ENCODE measurements around the gene TFF1. TPM values are rescaled to one million over a fixed set of nuclear protein-coding genes. Genes with fewer than 3 reads are reported as not detected.

Gene TFF1
- polyA plus RNA-seq, 1 donor from 2014 or later: not detected

DNA sequence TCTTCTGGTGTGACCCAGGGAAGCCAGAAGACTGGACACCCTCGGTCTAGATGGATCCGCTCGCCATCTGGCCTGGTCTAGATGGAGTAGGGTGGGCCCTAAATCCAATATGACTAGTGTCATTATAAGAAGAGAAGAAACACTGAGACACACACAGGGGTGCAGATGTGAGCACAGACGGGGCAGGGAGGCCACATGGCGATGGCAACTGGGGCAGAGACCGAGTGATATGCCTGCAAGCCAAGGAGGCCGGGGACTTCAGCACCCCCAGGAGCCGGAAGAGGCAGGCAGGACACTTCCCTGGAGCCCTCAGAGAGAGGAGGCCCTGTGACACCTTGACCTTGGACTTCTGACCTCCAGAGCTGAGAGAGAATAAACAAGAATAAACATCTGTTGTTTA lies 45.5 kb downstream of the TFF1 start:
- no peaks in the 10 kb centered on the region for H3K9me3 Mint-ChIP-seq
- H3K36me3 Mint-ChIP-seq: no peaks in the 10 kb centered on the region
- H3K4me1 Mint-ChIP-seq: peaks cover 7 to 11% (median 10%) of the 10 kb centered on the region in 3 donors
- H3K4me3 Mint-ChIP-seq: no peak overlapping the region
- peaks cover 10% of the 10 kb centered on the region for H3K27me3 Mint-ChIP-seq
- no peak overlapping the region for H3K27ac Mint-ChIP-seq

- Mint-ChIP-seq H3K27me3 (peaks cover 10% of the 10 kb centered on the region), H3K36me3 (no peaks in the 10 kb centered on the region), H3K4me3 (no peak overlapping the region), H3K4me1 (peaks cover 7 to 11% (median 10%) of the 10 kb centered on the region in 3 donors), H3K27ac (no peak overlapping the region), H3K9me3 (no peaks in the 10 kb centered on the region)
Measured at GRCh38 chr21:42319851-42320572, 46.3 kb downstream of the TFF1 start.

DNA sequence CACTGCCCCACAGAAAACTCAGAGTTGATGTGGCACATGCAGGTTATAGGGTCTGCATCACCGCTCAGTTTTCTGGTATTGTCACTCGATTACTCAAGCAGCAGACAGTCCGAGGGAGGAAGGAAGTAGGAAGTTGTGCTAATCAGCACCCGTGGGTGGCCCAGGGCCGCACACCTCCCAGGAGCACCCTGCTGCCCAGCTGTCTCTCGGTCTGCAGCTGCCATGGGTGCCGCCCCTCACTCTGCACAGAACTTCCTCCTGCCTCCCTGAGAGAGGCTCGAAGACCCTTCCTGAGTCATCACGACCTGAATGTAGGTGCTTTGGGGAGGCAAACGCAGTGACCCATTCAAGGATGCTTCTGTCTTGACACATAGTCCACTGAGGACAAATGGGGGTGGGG lies 47.0 kb downstream of the TFF1 start:
- peaks cover 8% of the 10 kb centered on the region for H3K27me3 Mint-ChIP-seq
- H3K4me1 Mint-ChIP-seq: peaks cover 7 to 11% (median 10%) of the 10 kb centered on the region in 3 donors
- peak overlapping the region in 2 of 4 donors; percentile 22 to 63 for H3K4me3 Mint-ChIP-seq
- H3K36me3 Mint-ChIP-seq: no peaks in the 10 kb centered on the region
- H3K9me3 Mint-ChIP-seq: no peaks in the 10 kb centered on the region
- no peak overlapping the region for H3K27ac Mint-ChIP-seq

DNA sequence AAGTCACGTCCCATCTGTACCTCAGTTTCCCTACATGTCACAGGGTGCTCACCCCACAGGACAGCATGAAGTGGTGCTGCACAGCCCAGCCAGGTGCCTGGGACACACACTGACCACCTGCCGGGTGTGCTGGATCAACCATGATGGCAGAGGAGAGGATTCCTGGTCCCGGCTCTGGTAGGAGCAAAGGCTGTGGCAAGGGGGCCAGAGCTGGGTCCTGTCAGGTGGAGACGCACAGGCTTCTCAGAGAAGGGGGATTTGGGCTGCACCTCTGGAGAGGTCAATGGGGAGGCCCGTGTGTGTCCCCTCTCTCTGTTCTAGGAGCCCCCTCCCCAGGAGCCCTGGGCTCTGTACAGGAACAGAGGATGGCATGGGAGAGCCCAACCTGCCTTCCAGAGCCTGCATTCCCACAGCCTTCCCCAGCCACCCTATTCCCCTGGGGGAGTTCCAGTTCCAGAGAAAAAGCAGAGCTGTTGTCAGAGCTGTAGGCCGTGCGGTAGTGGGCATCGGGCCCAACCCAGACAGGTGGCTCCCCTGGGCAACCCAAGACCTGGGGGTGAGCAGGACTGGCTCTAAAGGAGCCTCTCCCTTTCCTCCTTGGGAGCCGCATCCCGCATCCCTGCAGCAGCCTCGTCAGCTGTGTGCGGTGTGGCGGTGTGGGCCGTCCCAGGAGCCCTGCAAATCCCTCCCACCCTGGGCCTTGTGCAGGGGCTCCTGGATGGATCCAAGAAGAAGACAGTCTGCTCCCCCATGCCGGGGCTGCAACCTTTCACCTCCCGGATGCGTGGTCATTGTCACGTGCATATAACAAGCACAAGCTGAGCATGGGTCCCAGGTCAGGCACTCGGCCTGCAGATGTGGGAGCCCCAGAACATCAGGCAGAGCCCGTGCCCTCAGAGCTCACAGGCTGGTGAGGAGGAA lies 48.2 kb downstream of the TFF1 start:
- H3K4me1 Mint-ChIP-seq: peaks cover 7 to 10% (median 8%) of the 10 kb centered on the region in 3 donors
- H3K36me3 Mint-ChIP-seq: no peaks in the 10 kb centered on the region
- H3K27me3 Mint-ChIP-seq: peaks cover under 1% of the 10 kb centered on the region
- no peaks in the 10 kb centered on the region for H3K9me3 Mint-ChIP-seq
- no peak overlapping the region for H3K27ac Mint-ChIP-seq
- H3K4me3 Mint-ChIP-seq: peak overlapping the region in 1 of 4 donors; percentile 65

DNA sequence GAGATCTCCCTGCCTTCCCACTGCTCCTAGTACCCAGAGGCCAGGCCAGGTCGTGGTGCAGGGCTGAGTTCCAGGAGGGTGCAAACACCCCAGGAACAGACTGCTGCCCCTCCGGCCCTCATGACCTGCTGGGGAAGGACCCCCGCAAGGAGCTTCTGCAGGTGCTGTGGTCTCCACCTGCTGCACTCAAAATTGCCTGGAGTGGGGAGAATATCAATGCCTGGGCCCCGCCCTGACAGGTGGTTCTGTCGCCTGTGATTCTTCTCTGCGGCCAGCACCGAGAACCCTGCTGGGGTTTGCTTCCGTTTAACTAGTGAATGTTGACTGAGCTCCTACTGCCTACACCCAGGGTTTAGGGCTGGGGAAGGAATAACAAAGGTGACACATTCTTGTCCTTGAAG lies 49.0 kb downstream of the TFF1 start:
- no peaks in the 10 kb centered on the region for H3K9me3 Mint-ChIP-seq
- H3K27ac Mint-ChIP-seq: no peak overlapping the region
- H3K36me3 Mint-ChIP-seq: no peaks in the 10 kb centered on the region
- peak overlapping the region in 1 of 4 donors; percentile 65 for H3K4me3 Mint-ChIP-seq
- no peaks in the 10 kb centered on the region for H3K27me3 Mint-ChIP-seq
- H3K4me1 Mint-ChIP-seq: peaks cover 7 to 10% (median 8%) of the 10 kb centered on the region in 3 donors

DNA sequence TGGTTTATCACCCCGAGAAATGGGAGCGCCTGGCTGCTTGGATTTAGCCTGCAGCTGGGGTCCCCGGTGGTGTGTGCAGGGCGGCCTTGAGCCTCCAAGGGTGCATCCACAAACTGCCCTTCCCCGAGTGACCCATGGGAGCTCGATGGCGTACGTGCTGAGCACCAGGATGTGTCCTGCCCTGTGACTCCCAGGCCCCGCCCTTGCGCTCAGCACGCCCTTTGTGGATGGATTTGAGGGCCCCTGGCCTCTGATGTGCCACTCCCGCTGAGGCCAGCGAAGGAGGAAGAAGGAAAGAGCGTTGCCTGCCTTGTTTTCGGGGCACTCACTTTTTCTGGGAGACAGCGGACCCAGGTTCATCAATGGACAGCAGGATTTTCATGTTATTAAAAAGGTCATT lies 49.4 kb downstream of the TFF1 start:
- no peaks in the 10 kb centered on the region for H3K9me3 Mint-ChIP-seq
- H3K4me3 Mint-ChIP-seq: no peak overlapping the region
- no peak overlapping the region for H3K27ac Mint-ChIP-seq
- H3K27me3 Mint-ChIP-seq: no peaks in the 10 kb centered on the region
- no peaks in the 10 kb centered on the region for H3K36me3 Mint-ChIP-seq
- H3K4me1 Mint-ChIP-seq: peaks cover 7 to 10% (median 8%) of the 10 kb centered on the region in 3 donors

GRCh38 chr21:42315296-42315891 lies 50.9 kb downstream of the TFF1 start, which contains the start of gene TFF3:
Gene TFF3 (minus strand): TSS chr21:42315409. CDS start chr21:42315374, 35 bp downstream.
- H3K27me3 Mint-ChIP-seq: no peaks in the 10 kb centered on the region
- H3K36me3 Mint-ChIP-seq: no peaks in the 10 kb centered on the region
- H3K9me3 Mint-ChIP-seq: no peaks in the 10 kb centered on the region
- H3K4me3 Mint-ChIP-seq: no peak within 1 kb of the TSS
- no peak within 1 kb of the TSS for H3K27ac Mint-ChIP-seq
- H3K4me1 Mint-ChIP-seq: peaks cover 7 to 10% (median 8%) of the 10 kb centered on the region in 3 donors

- peaks cover 7 to 10% (median 8%) of the 10 kb centered on the region in 3 donors for H3K4me1 Mint-ChIP-seq
- H3K9me3 Mint-ChIP-seq: no peaks in the 10 kb centered on the region
- no peaks in the 10 kb centered on the region for H3K36me3 Mint-ChIP-seq
- H3K4me3 Mint-ChIP-seq: no peak overlapping the region
- H3K27me3 Mint-ChIP-seq: no peaks in the 10 kb centered on the region
- no peak overlapping the region for H3K27ac Mint-ChIP-seq
Measured at GRCh38 chr21:42314616-42315295, 51.6 kb downstream of the TFF1 start.

- peaks cover 1 to 4% (median 2%) of the 10 kb centered on the region in 3 donors for H3K4me1 Mint-ChIP-seq
- H3K36me3 Mint-ChIP-seq: no peaks in the 10 kb centered on the region
- no peaks in the 10 kb centered on the region for H3K9me3 Mint-ChIP-seq
- H3K4me3 Mint-ChIP-seq: no peak overlapping the region
- no peak overlapping the region for H3K27ac Mint-ChIP-seq
- peaks cover 4% of the 10 kb centered on the region for H3K27me3 Mint-ChIP-seq
Measured at GRCh38 chr21:42313501-42313969, 52.8 kb downstream of the TFF1 start.

DNA sequence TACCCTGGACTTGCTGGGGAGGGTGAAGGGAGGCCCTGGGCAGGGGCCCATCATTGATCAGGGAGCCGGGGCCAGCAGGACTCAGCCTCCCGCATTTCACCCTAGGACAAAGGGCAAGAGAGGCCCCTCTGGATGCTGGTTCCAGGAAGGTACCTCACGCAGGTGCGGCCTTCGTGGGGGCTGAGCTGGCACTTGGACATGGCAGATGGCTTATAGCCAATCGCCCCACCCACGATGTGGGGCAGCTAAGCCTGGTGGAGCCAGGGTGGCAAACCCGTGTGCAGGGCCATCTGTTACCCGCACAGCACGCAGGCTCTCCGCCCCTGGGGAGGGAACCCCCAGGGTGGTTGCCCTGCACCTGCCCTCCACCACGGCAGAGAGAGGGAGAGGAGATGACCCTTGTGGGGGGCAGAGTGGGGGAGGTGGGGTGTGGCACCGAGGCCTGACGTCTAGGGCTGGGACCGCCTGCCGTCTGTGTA lies 53.7 kb downstream of the TFF1 start:
- no peaks in the 10 kb centered on the region for H3K9me3 Mint-ChIP-seq
- peaks cover 6% of the 10 kb centered on the region for H3K27me3 Mint-ChIP-seq

More for the DNA sequence above, 53.7 kb downstream of the TFF1 start:
- Mint-ChIP-seq H3K4me3 (no peak overlapping the region), H3K36me3 (no peaks in the 10 kb centered on the region), H3K27ac (no peak overlapping the region), H3K4me1 (peaks cover 0 to 4% (median 0%) of the 10 kb centered on the region in 3 donors)

Other genes starting within 250 kb of the TFF1 start
- 11.6 TPM for gene ABCG1, start 147.4 kb downstream of the TFF1 start, polyA plus RNA-seq
- gene TFF3, start 51.1 kb downstream of the TFF1 start, polyA plus RNA-seq: not detected
- not detected for gene TFF2, start 15.5 kb downstream of the TFF1 start, polyA plus RNA-seq
- gene TMPRSS3, start 29.5 kb upstream of the TFF1 start, polyA plus RNA-seq: not detected
- 1.6 TPM for gene UBASH3A, start 37.4 kb upstream of the TFF1 start, polyA plus RNA-seq
- gene RSPH1, start 129.7 kb upstream of the TFF1 start, polyA plus RNA-seq: not detected
- gene SLC37A1, start 147.3 kb upstream of the TFF1 start, polyA plus RNA-seq: 14.8 TPM

Measured in IgD-negative memory B cell (primary cell).